GM12878 (cell line): Measurements from ENCODE around the gene ARFIP1.
"Not testable (repeated sequence)": the region's sequence is repeated elsewhere in the genome, so short reads cannot be mapped to it uniquely, and the experiment has no call there.

Experiments
- CBX3 ChIP-seq: fragments of 200-600 bp; sonication (generic); IDR thresholded peaks from 2 replicates; pipeline ENCODE4 v1.6.1; 2016; ENCODE audit warnings: low read depth, borderline replicate concordance
- CHD2 ChIP-seq: IDR thresholded peaks from 2 replicates; pipeline ENCODE4 v1.6.1; 2011; ENCODE audit warnings: low read depth, low read length, improper control_type of control experiment, borderline replicate concordance
- CREM ChIP-seq: IDR thresholded peaks from 2 replicates; pipeline ENCODE4 v1.6.1; 2014; ENCODE audit warnings: antibody characterized with exemption, low read depth
- CUX1 ChIP-seq: IDR thresholded peaks from 2 replicates; pipeline ENCODE4 v1.6.1; 2012; ENCODE audit warnings: improper control_type of control experiment, low read depth, low read length; ENCODE audit not compliant: insufficient replicate concordance
- ETV6 ChIP-seq, 2 experiments: fragments of 450-650 bp in 1 of 2; IDR thresholded peaks in 1 of 2; conservative IDR thresholded peaks in 1 of 2; 2 replicates each; pipeline ENCODE4 v1.6.1; 2014; ENCODE audit warnings: antibody characterized with exemption in 1 of 2, borderline replicate concordance in 1 of 2, low read depth in 1 of 2, mild to moderate bottlenecking in 1 of 2, moderate library complexity in 1 of 2
- POLR2A ChIP-seq: IDR thresholded peaks from 2 replicates; pipeline ENCODE4 v1.6.1; 2011; ENCODE audit warnings: low read depth, mild to moderate bottlenecking, low read length
- RAD21 ChIP-seq: IDR thresholded peaks from 2 replicates; pipeline ENCODE4 v1.6.1; 2011; ENCODE audit warnings: mild to moderate bottlenecking, low read depth, low read length, moderate library complexity; ENCODE audit not compliant: insufficient read depth
- RAD51 ChIP-seq: fragments of 450-650 bp; IDR thresholded peaks from 2 replicates; pipeline ENCODE4 v1.6.1; 2016; ENCODE audit warnings: moderate library complexity, mild to moderate bottlenecking, inconsistent platforms
- SREBF1 ChIP-seq: IDR thresholded peaks from 2 replicates; pipeline ENCODE4 v1.6.1; 2012; ENCODE audit warnings: mild to moderate bottlenecking, low read length
- USF2 ChIP-seq: IDR thresholded peaks from 2 replicates; pipeline ENCODE4 v1.6.1; 2011; ENCODE audit warnings: low read depth, low read length, improper control_type of control experiment, borderline replicate concordance
- TF ChIP-seq, protein P1 (sequence below), 3 experiments: IDR thresholded peaks in 2 of 3; conservative IDR thresholded peaks in 1 of 3; 2 replicates each; pipeline ENCODE4 v1.5.1; 2011; ENCODE audit warnings: low read depth in 3 of 3, low read length in 3 of 3, mild to moderate bottlenecking in 3 of 3, control low read depth in 2 of 3, moderate library complexity in 2 of 3, inconsistent platforms in 1 of 3, mixed read lengths in 1 of 3; ENCODE audit not compliant: control insufficient read depth in 2 of 3, insufficient read depth in 1 of 3; ENCODE audit errors: extremely low read depth in 1 of 3
- TF ChIP-seq, protein P2 (sequence below): IDR thresholded peaks from 2 replicates; pipeline ENCODE4 v1.6.1; 2011; ENCODE audit warnings: low read depth, mild to moderate bottlenecking, low read length, moderate library complexity, borderline replicate concordance; ENCODE audit errors: extremely low read depth

DNA sequence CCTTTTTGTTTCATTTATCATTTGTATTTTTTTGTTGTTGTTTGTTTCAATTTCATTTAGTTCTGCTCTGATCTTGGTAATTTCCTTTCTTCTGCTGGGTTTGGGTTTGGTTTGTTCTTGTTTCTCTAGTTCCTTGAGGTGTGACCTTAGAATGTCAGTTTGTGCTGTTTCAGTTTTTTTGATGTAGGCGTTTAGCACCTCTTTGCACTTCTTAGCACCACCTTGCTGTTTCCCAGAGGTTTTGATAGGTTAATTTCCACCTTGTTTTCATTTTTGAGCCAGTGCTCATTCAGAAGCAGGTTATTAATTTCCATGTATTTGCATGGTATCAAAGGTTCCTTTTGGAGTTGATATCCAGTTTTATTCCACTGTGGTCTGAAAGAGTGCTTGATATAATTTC lies 60.0 kb downstream of the ARFIP1 start:
- not testable (repeated sequence) for TF ChIP-seq CUX1; CHD2; RAD21; ETV6 (conservative IDR thresholded peaks at IDR 0.05 in 1 of 2, IDR thresholded peaks at IDR 0.05 in 1 of 2; ENCODE audit: borderline replicate concordance in 1 of 2, low read depth in 1 of 2); SREBF1; CREM; USF2; POLR2A; RAD51; CBX3
- TF ChIP-seq, protein P1, sequence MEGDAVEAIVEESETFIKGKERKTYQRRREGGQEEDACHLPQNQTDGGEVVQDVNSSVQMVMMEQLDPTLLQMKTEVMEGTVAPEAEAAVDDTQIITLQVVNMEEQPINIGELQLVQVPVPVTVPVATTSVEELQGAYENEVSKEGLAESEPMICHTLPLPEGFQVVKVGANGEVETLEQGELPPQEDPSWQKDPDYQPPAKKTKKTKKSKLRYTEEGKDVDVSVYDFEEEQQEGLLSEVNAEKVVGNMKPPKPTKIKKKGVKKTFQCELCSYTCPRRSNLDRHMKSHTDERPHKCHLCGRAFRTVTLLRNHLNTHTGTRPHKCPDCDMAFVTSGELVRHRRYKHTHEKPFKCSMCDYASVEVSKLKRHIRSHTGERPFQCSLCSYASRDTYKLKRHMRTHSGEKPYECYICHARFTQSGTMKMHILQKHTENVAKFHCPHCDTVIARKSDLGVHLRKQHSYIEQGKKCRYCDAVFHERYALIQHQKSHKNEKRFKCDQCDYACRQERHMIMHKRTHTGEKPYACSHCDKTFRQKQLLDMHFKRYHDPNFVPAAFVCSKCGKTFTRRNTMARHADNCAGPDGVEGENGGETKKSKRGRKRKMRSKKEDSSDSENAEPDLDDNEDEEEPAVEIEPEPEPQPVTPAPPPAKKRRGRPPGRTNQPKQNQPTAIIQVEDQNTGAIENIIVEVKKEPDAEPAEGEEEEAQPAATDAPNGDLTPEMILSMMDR (IDR thresholded peaks at IDR 0.05 in 2 of 3, conservative IDR thresholded peaks at IDR 0.05 in 1 of 3; ENCODE audit: control insufficient read depth in 2 of 3, extremely low read depth in 1 of 3, insufficient read depth in 1 of 3, low read depth in 3 of 3, low read length in 3 of 3): not testable (repeated sequence)
- TF ChIP-seq, protein P2, sequence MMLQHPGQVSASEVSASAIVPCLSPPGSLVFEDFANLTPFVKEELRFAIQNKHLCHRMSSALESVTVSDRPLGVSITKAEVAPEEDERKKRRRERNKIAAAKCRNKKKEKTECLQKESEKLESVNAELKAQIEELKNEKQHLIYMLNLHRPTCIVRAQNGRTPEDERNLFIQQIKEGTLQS: not testable (repeated sequence)
